ENCODE measurements around the gene HBA1.
"Not testable (repeated sequence)": the region's sequence is repeated elsewhere in the genome, so short reads cannot be mapped to it uniquely, and the experiment has no call there.

HBA1 gene

GRCh38 chr16:152141-153128 is 24.0 kb upstream of the HBA1 start, which contains the start of gene HBZ:
HBZ (plus strand) TSS chr16:152644; CDS start chr16:152910, 266 bp downstream.
- no peak within 1 kb of the TSS for H3K4me3 ChIP-seq
- no peak for DNase-seq (ENCODE audit: low spot score)
- no peak within 1 kb of the TSS for H3K27ac ChIP-seq
- TF ChIP-seq CTCF (IDR thresholded peaks at IDR 0.05), result no peak

- not testable (repeated sequence) for H3K4me3 ChIP-seq; DNase-seq (ENCODE audit: low spot score); H3K27ac ChIP-seq
These were observed 23.4 kb upstream of the HBA1 start for GRCh38 chr16:153129-153521.

DNA sequence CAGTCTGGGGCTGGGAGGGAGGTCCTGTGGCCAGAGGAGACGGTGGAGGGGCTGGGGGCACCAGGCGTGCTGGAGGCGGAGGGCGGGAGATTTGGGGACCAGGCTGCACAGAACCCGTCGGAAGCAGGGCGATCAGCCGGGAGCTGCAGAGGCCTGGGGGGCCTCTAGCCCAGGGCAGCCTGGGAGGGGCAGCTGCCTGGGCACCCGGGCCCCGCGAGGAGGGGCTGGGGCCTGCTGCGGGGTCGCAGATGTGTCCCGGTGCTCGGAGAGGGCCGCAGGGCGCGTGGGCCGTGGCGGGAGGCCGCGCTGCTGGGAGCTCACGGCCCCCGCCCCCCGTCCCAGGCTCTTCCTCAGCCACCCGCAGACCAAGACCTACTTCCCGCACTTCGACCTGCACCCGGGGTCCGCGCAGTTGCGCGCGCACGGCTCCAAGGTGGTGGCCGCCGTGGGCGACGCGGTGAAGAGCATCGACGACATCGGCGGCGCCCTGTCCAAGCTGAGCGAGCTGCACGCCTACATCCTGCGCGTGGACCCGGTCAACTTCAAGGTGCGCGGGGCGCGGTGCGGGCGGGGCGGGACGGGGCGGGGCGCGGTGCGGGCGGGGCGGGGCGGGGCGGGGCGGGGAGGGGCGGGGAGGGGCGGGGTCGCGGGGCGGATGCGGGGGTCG is 22.8 kb upstream of the HBA1 start:
- not testable (repeated sequence) for H3K4me3 ChIP-seq; H3K27ac ChIP-seq; DNase-seq (ENCODE audit: low spot score)

DNA sequence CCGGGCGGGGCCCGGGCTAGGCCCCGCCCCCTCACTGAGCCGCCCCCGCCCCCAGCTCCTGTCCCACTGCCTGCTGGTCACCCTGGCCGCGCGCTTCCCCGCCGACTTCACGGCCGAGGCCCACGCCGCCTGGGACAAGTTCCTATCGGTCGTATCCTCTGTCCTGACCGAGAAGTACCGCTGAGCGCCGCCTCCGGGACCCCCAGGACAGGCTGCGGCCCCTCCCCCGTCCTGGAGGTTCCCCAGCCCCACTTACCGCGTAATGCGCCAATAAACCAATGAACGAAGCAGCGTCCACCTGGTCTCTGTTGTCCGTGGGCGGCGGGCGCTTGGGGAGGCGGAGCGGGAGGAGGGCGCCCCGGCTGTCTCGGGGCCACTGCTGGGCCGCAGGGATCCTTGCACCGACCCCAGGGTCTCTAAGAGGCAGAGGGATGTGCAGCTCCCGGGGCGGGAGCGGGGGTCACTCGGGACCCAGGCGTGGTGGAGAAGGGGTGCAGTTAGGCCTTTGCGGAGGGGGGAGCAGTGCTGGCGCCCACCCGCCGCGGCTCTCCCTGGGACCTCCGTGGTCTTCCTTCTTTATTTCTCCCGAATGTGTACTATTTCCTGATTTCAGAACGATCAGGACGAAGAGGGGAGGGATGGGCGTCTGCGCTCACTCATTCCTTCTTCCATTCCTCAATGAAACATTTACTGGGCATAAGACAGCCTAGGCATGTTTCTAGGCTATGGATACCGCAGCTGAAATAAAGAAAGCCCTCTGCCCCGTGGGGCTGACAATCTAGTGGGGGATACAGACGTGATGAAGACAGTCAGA is 22.1 kb upstream of the HBA1 start:
- peak overlapping the region; percentile 66 for H3K4me3 ChIP-seq
- no peak for DNase-seq (ENCODE audit: low spot score)
- no peak for TF ChIP-seq CTCF (IDR thresholded peaks at IDR 0.05)
- no peak overlapping the region for H3K27ac ChIP-seq

- DNase-seq (ENCODE audit: low spot score), result no peak
- peak overlapping the region; percentile 66 for H3K4me3 ChIP-seq
These were observed 21.5 kb upstream of the HBA1 start for GRCh38 chr16:155031-155398.

DNA sequence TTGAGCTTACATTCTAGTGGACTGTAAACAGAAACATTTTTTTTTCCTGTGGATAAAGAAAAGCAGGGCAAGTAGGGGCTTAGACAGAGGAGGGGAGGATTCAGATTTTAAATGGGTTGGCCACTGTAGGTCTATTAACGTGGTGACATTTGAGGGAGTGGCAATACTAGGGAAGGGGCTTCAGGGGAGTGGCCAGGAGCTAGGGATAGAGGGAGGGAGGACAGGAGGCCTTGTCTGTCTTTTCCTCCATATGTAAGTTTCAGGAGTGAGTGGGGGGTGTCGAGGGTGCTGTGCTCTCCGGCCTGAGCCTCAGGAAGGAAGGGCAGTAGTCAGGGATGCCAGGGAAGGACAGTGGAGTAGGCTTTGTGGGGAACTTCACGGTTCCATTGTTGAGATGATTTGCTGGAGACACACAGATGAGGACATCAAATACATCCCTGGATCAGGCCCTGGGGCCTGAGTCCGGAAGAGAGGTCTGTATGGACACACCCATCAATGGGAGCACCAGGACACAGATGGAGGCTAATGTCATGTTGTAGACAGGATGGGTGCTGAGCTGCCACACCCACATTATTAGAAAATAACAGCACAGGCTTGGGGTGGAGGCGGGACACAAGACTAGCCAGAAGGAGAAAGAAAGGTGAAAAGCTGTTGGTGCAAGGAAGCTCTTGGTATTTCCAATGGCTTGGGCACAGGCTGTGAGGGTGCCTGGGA is 17.2 kb upstream of the HBA1 start:
- DNase-seq (ENCODE audit: low spot score), result no peak
- TF ChIP-seq CTCF (IDR thresholded peaks at IDR 0.05), result no peak

More at GRCh38 chr16:155031-155398, 21.5 kb upstream of the HBA1 start:
- no peak overlapping the region for H3K27ac ChIP-seq
- TF ChIP-seq CTCF (IDR thresholded peaks at IDR 0.05), result no peak

DNA sequence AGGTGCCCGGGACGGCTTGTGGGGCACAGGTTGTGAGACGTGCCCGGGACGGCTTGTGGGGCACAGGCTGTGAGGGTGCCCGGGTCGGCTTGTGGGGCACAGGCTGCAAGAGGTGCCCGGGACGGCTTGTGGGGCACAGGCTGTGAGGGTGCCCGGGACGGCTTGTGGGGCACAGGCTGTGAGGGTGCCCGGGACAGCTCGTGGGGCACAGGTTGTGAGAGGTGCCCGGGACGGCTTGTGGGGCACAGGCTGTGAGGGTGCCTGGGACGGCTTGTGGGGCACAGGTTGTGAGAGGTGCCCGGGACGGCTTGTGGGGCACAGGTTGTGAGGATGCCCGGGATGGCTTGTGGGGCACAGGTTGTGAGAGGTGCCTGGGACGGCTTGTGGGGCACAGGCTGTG is 16.2 kb upstream of the HBA1 start:
- H3K4me3 ChIP-seq; DNase-seq (ENCODE audit: low spot score); H3K27ac ChIP-seq: not testable (repeated sequence)

More for the DNA sequence above, 17.2 kb upstream of the HBA1 start:
- Histone ChIP-seq H3K27ac (no peak overlapping the region), H3K4me3 (no peak overlapping the region)

Measured in coronary artery (tissue), 2 donors.